ENCODE measurements around the gene USP25. TPM values are rescaled to one million over a fixed set of nuclear protein-coding genes. Genes with fewer than 3 reads are reported as not detected.

Gene USP25
- total RNA-seq, 1 experiment from 2014 or later: 26.0 TPM

DNA sequence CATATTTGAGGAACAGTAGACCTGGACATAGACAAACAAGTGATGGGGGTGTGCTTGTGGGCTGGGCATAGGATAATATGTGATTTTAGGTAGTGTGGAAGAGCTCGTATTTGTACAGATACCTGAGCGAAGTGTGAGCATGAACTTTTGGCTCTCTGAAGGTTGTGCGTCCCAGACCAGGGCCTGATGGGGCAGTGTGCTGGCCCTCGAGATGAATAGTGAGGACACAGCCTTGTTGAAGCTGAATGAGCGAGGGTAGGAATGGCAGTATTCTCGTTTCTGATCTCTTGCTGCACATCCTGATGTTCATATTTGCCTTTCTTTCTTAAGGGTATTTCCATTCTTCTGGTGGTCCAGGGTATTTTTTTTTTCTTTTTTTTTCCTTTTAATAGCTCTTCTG is 41.5 kb downstream of the USP25 start:
- Histone ChIP-seq H3K36me3 (ENCODE audit: low read depth) (peaks cover 15% of the 10 kb centered on the region), H3K4me1 (replicated peaks; ENCODE audit: insufficient read depth) (no peaks in the 10 kb centered on the region), H3F3A (ENCODE audit: insufficient read depth, low read depth) (no peaks in the 10 kb centered on the region; the same call in 1 of the 2 replicates), H3K9me2 (ENCODE audit: insufficient read depth) (no peaks in the 10 kb centered on the region), H4K20me1 (ENCODE audit: insufficient read depth) (peaks cover 8% of the 10 kb centered on the region; the same call in 1 of the 2 replicates), H3K9me3 (ENCODE audit: insufficient read depth, low read depth) (no peaks in the 10 kb centered on the region), H3K27me3 (ENCODE audit: insufficient read depth, low read depth) (no peaks in the 10 kb centered on the region), H3K4me2 (no peak overlapping the region), H3K27ac (no peak overlapping the region), H3K79me2 (ENCODE audit: low read depth) (peaks cover 65% of the 10 kb centered on the region), H2AFZ (no peak overlapping the region), H3K4me3 (no peak overlapping the region)
- intact Hi-C loops (cut with micrococcal nuclease; ENCODE audit: unreplicated experiment): no loop called here
- ChIA-PET POLR2A (ENCODE audit: unreplicated experiment) (interaction anchor here (0.6 kb wide), 1 partner anchor 70 kb away, joined by 7 read pairs; no protein-coding TSS in a partner anchor), CTCF (no interaction called here)
- no peak for TF ChIP-seq CTCF (conservative IDR thresholded peaks at IDR 0.05)
- no peak for TF ChIP-seq EZH2 (IDR thresholded peaks at IDR 0.05; ENCODE audit: low read depth)
- no peak for DNase-seq
- BruUV-seq (replicated peaks): no TSS peak

DNA sequence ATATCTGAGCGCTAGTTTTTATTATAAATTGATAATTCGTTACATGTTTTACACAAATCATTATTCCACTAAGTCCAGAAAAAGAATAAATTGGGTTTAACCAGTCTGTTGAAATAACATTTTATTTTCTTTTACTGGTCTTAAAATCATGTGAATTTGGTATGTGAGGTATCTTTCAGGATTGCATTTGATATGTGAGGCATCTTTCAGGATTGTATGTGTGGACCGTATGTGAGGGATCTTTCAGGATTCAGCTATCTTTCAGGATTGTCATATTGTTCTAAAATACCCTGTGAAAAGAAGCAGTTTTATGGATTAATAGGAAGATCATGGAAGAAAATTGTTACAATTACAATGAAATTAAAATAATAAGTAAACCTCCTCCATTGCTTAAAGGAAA is 42.9 kb downstream of the USP25 start:
- H3K4me2 ChIP-seq: no peak overlapping the region
- CTCF ChIA-PET: no interaction called here
- no peaks in the 10 kb centered on the region for H3K9me2 ChIP-seq (ENCODE audit: insufficient read depth)
- H3K27me3 ChIP-seq (ENCODE audit: insufficient read depth, low read depth): no peaks in the 10 kb centered on the region
- no peak overlapping the region for H3K27ac ChIP-seq
- H3K79me2 ChIP-seq (ENCODE audit: low read depth): peaks cover 68% of the 10 kb centered on the region
- no peaks in the 10 kb centered on the region for H3K9me3 ChIP-seq (ENCODE audit: insufficient read depth, low read depth)
- H3K4me1 ChIP-seq (replicated peaks; ENCODE audit: insufficient read depth): no peaks in the 10 kb centered on the region
- peaks cover 2% of the 10 kb centered on the region; the same call in 1 of the 2 replicates for H3K36me3 ChIP-seq (ENCODE audit: low read depth)
- peaks cover 14% of the 10 kb centered on the region; the same call in 1 of the 2 replicates for H4K20me1 ChIP-seq (ENCODE audit: insufficient read depth)
- H3F3A ChIP-seq (ENCODE audit: insufficient read depth, low read depth): no peaks in the 10 kb centered on the region; the same call in 1 of the 2 replicates
- H3K4me3 ChIP-seq: no peak overlapping the region
- intact Hi-C loops (cut with micrococcal nuclease; ENCODE audit: unreplicated experiment): no loop called here
- TF ChIP-seq EZH2 (IDR thresholded peaks at IDR 0.05; ENCODE audit: low read depth): no peak
- POLR2A ChIA-PET (ENCODE audit: unreplicated experiment): no interaction called here
- H2AFZ ChIP-seq: no peak overlapping the region
- no peak for DNase-seq
- BruUV-seq (replicated peaks): no TSS peak

- H3K27ac ChIP-seq: no peak overlapping the region
- no peak for TF ChIP-seq EZH2 (IDR thresholded peaks at IDR 0.05; ENCODE audit: low read depth)
- no peak for DNase-seq
- H3K9me2 ChIP-seq (ENCODE audit: insufficient read depth): no peaks in the 10 kb centered on the region
- H3K36me3 ChIP-seq (ENCODE audit: low read depth): no peaks in the 10 kb centered on the region; the same call in 1 of the 2 replicates
- H3F3A ChIP-seq (ENCODE audit: insufficient read depth, low read depth): no peaks in the 10 kb centered on the region; the same call in 1 of the 2 replicates
- H3K9me3 ChIP-seq (ENCODE audit: insufficient read depth, low read depth): no peaks in the 10 kb centered on the region
- no peaks in the 10 kb centered on the region for H3K4me1 ChIP-seq (replicated peaks; ENCODE audit: insufficient read depth)
- H3K4me3 ChIP-seq: no peak overlapping the region
- intact Hi-C loops (cut with micrococcal nuclease; ENCODE audit: unreplicated experiment): no loop called here
- no TSS peak for BruUV-seq (replicated peaks)
- H2AFZ ChIP-seq: no peak overlapping the region
- ChIA-PET CTCF (no interaction called here), POLR2A (ENCODE audit: unreplicated experiment) (no interaction called here)
- peaks cover 11% of the 10 kb centered on the region; the same call in 1 of the 2 replicates for H4K20me1 ChIP-seq (ENCODE audit: insufficient read depth)
- peaks cover 52% of the 10 kb centered on the region for H3K79me2 ChIP-seq (ENCODE audit: low read depth)
- no peak overlapping the region for H3K4me2 ChIP-seq
- no peaks in the 10 kb centered on the region for H3K27me3 ChIP-seq (ENCODE audit: insufficient read depth, low read depth)
Observed at GRCh38 chr21:15774590-15774989, 44.8 kb downstream of the USP25 start.

DNA sequence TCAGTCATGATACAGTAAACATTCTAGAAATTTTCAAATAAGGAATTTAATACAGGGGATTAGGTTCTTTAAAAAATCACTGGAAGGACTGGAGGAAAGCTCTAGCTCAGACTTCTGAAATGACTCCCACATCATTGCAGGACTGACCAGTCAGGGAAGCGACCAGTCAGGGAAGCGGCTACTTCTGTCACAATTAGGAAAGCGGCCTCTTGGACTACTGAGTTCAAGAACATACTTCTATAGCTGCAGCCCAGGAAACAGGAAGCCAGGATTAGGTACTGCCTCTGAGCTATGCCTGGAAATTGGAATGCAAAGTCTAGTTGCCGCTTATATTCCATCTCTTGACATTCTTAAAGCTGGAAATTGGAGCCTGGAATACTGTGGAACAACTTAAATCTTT is 45.5 kb downstream of the USP25 start:
- Histone ChIP-seq H4K20me1 (ENCODE audit: insufficient read depth) (peaks cover 11% of the 10 kb centered on the region; the same call in 1 of the 2 replicates), H3K79me2 (ENCODE audit: low read depth) (peaks cover 51% of the 10 kb centered on the region), H2AFZ (no peak overlapping the region), H3K36me3 (ENCODE audit: low read depth) (peaks cover under 1% of the 10 kb centered on the region; the same call in 1 of the 2 replicates), H3K4me2 (no peak overlapping the region), H3K4me3 (no peak overlapping the region), H3K4me1 (replicated peaks; ENCODE audit: insufficient read depth) (no peaks in the 10 kb centered on the region), H3K9me2 (ENCODE audit: insufficient read depth) (no peaks in the 10 kb centered on the region), H3K27me3 (ENCODE audit: insufficient read depth, low read depth) (no peaks in the 10 kb centered on the region), H3K9me3 (ENCODE audit: insufficient read depth, low read depth) (no peaks in the 10 kb centered on the region), H3K27ac (no peak overlapping the region), H3F3A (ENCODE audit: insufficient read depth, low read depth) (no peaks in the 10 kb centered on the region; the same call in 1 of the 2 replicates)
- POLR2A ChIA-PET (ENCODE audit: unreplicated experiment): no interaction called here
- DNase-seq: no peak
- TF ChIP-seq CTCF (conservative IDR thresholded peaks at IDR 0.05) (no peak), EZH2 (IDR thresholded peaks at IDR 0.05; ENCODE audit: low read depth) (no peak)
- CTCF ChIA-PET: no interaction called here
- no TSS peak for BruUV-seq (replicated peaks)
- intact Hi-C loops (cut with micrococcal nuclease; ENCODE audit: unreplicated experiment): no loop called here

Measured in PC-9 (cell line).